Measurements from ENCODE around the gene FSTL4. TPM values are rescaled to one million over a fixed set of nuclear protein-coding genes. Genes with fewer than 3 reads are reported as not detected.

The FSTL4 gene
- total RNA-seq, 1 donor from 2014 or later: 0.07 TPM

DNA sequence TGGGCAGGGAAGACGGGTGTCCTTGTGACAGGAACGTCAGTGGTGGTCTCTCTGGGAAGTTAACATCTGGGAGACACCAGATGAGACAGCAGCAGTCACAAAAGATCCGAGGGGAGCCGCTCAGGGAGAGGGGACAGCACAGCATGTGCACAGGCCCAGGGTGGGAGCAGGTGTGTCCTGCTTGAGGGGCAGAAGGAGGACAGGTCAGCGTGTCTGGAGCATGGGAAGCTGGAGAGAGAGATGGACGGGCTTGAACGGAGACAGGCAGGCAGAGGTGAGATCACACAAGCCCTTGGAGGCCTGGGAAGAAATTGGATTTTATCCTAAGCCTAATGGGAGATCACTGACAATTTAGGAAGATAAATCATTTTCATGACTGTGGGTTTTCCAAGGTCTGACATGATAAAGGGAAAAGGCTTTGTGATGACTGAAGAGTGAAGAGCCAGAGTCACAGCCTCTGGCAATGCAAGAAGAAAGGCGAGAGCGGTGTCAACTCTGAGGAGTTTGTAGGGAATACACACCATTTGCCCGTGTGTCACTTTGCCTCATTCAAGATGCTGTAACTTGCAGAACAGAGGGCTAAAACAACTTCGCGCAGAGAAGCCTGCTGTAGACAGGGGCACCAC lies 88.3 kb downstream of the FSTL4 start:
- TF ChIP-seq CTCF (IDR thresholded peaks at IDR 0.05): no peak
- Mint-ChIP-seq H3K4me3 (ENCODE audit: unreplicated experiment) (no peak overlapping the region), H3K9me3 (ENCODE audit: low read depth) (no peaks in the 10 kb centered on the region), H3K36me3 (ENCODE audit: low read depth) (no peaks in the 10 kb centered on the region), H3K4me1 (ENCODE audit: low read depth) (peaks cover 16% of the 10 kb centered on the region), H3K27ac (ENCODE audit: unreplicated experiment) (no peak overlapping the region), H3K27me3 (ENCODE audit: low read depth) (peaks cover 21% of the 10 kb centered on the region)
- no peak for DNase-seq (ENCODE audit: low spot score)

DNA sequence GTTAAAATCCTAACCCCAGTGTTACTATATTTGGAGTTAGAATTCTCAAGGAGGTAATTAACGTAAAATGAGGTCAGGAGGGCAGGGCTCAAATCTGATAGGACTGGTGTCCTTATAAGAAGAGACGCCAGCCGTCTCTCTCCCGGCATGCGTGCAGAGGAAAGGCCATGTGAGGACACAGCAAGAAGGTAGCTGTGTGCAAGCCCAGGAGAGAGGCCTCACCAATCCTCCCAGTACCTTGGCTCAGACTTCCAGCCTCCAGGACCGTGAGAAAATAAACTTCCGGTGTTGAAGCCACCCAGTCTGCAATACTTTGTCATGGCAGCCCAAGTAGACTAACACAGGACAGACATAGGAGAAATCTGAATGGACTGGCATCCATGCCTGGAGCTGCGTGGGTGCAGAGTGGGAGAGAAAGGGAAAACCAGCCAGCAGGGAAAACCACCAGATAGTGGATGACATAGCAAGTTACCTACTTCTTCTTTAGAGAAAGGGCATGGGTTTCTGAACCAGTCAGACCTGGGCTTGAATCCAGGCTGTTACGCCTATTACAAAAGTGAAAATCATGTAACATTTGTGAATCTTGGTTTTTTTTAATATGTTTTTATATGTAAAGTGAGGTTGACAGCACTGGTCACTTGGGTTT lies 89.2 kb downstream of the FSTL4 start:
- H3K4me3 Mint-ChIP-seq (ENCODE audit: unreplicated experiment): no peak overlapping the region
- H3K9me3 Mint-ChIP-seq (ENCODE audit: low read depth): no peaks in the 10 kb centered on the region
- peaks cover 16% of the 10 kb centered on the region for H3K4me1 Mint-ChIP-seq (ENCODE audit: low read depth)
- TF ChIP-seq CTCF (IDR thresholded peaks at IDR 0.05): no peak
- H3K27me3 Mint-ChIP-seq (ENCODE audit: low read depth): peaks cover 21% of the 10 kb centered on the region
- no peak overlapping the region for H3K27ac Mint-ChIP-seq (ENCODE audit: unreplicated experiment)
- no peak for DNase-seq (ENCODE audit: low spot score)
- H3K36me3 Mint-ChIP-seq (ENCODE audit: low read depth): no peaks in the 10 kb centered on the region

DNA sequence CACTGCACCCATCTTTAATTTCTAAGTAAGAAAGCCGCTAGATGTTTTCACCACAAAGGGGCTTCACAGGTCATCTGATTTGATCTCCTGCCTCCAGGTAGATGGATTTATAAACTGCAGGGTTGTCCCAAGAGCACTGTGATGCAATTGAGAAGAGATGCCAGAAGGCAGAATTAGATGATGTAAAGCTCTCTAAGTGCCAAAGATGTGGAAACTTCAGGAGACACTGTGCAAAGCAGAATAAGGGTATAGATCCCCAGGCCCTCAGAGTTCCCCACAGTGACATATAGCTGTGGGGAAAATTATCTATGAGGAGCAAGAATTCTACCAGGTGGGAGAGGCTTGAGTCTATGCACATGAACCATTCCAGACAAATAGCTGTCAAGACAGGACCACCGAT lies 90.5 kb downstream of the FSTL4 start:
- no peak overlapping the region for H3K27ac Mint-ChIP-seq (ENCODE audit: unreplicated experiment)
- no peak for DNase-seq (ENCODE audit: low spot score)
- peaks cover 21% of the 10 kb centered on the region for H3K27me3 Mint-ChIP-seq (ENCODE audit: low read depth)
- no peaks in the 10 kb centered on the region for H3K9me3 Mint-ChIP-seq (ENCODE audit: low read depth)
- no peak for TF ChIP-seq CTCF (IDR thresholded peaks at IDR 0.05)
- H3K4me1 Mint-ChIP-seq (ENCODE audit: low read depth): peaks cover 4% of the 10 kb centered on the region
- H3K4me3 Mint-ChIP-seq (ENCODE audit: unreplicated experiment): no peak overlapping the region
- no peaks in the 10 kb centered on the region for H3K36me3 Mint-ChIP-seq (ENCODE audit: low read depth)

DNA sequence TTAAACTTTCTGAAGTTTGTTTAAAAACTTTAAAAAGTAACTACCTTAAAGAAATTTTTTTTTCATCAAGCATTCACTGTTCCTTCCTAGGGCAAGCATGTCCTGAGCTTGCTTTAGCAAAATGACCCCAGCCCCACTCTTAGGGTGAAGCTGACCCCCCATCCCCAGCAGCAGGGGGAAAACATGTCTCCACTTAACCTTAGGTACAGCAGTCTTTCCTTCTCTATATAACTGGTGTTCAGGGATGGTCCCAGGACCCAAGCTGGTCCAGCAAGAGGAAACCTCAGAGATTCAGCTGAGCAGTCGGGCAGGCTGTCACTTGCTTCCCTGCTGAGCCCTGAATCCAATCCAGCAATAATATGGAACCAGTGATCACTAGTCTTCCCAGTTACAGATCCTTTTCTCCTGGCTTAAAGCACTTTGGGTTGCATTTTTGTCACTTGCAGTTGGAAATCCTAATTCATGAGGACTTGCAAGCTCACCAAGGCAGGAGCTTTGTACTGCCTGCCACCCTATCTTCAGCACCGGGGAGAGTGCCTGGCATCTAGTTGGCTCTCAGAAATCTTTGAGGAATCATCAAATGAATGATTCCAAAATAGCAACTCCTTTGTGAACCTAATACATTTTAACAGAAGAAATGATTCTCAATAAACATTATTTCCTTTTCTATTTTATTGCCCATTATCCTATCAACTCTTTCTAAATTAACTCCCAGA lies 91.2 kb downstream of the FSTL4 start:
- Mint-ChIP-seq H3K4me1 (ENCODE audit: low read depth) (no peaks in the 10 kb centered on the region), H3K27me3 (ENCODE audit: low read depth) (peaks cover 21% of the 10 kb centered on the region), H3K4me3 (ENCODE audit: unreplicated experiment) (no peak overlapping the region), H3K27ac (ENCODE audit: unreplicated experiment) (no peak overlapping the region), H3K36me3 (ENCODE audit: low read depth) (no peaks in the 10 kb centered on the region), H3K9me3 (ENCODE audit: low read depth) (no peaks in the 10 kb centered on the region)
- DNase-seq (ENCODE audit: low spot score): no peak
- TF ChIP-seq CTCF (IDR thresholded peaks at IDR 0.05): no peak

DNA sequence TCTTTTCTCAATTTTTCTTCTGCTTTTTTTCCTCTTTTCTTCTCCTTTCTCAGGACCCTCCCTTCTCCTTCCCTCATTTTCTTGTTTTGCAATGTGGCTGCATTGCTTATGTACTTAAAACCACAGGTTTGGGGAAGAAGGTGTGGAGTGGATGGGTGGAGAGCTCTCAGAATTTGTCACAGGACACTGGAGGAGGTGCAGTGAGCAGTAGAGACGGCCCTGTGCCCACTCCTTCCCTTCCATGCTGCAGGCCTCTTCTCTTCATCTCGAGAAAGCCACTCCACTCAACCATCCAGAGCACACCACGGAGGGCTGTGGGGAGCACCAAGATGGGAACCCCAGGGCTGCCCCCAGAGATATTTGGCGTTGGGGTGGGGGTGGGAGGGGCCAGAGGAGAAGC lies 92.3 kb downstream of the FSTL4 start:
- no peak for TF ChIP-seq CTCF (IDR thresholded peaks at IDR 0.05)
- Mint-ChIP-seq H3K4me3 (ENCODE audit: unreplicated experiment) (no peak overlapping the region), H3K27ac (ENCODE audit: unreplicated experiment) (no peak overlapping the region), H3K4me1 (ENCODE audit: low read depth) (no peaks in the 10 kb centered on the region), H3K36me3 (ENCODE audit: low read depth) (no peaks in the 10 kb centered on the region), H3K9me3 (ENCODE audit: low read depth) (no peaks in the 10 kb centered on the region), H3K27me3 (ENCODE audit: low read depth) (peaks cover 21% of the 10 kb centered on the region)
- DNase-seq (ENCODE audit: low spot score): no peak
